Endometrial microvascular endothelial cells (primary cell): Measurements from ENCODE around the gene WDR62. TPM values are rescaled to one million over a fixed set of nuclear protein-coding genes. Genes with fewer than 3 reads are reported as not detected.
"Not testable (repeated sequence)": the region's sequence is repeated elsewhere in the genome, so short reads cannot be mapped to it uniquely, and the experiment has no call there.

Experiments
- in situ Hi-C: cut with HindIII; loops from 2 replicates; pipeline ENCODE4 v1.10.0; 2017; ENCODE audit warnings: low sequenced_read_pairs, low pct_unique_long_range_greater_than_20kb; ENCODE audit errors: inconsistent ontology term
- total RNA-seq: library from RNA; depleted of rRNA; stranded (reverse); fragments of >200 nt; gene quantifications from one replicate; pipeline ENCODE4 v1.2.3, GENCODE V29; 2015; ENCODE audit errors: inconsistent ontology term

WDR62 gene
- total RNA-seq, 1 donor from 2014 or later, result 11.5 TPM

DNA sequence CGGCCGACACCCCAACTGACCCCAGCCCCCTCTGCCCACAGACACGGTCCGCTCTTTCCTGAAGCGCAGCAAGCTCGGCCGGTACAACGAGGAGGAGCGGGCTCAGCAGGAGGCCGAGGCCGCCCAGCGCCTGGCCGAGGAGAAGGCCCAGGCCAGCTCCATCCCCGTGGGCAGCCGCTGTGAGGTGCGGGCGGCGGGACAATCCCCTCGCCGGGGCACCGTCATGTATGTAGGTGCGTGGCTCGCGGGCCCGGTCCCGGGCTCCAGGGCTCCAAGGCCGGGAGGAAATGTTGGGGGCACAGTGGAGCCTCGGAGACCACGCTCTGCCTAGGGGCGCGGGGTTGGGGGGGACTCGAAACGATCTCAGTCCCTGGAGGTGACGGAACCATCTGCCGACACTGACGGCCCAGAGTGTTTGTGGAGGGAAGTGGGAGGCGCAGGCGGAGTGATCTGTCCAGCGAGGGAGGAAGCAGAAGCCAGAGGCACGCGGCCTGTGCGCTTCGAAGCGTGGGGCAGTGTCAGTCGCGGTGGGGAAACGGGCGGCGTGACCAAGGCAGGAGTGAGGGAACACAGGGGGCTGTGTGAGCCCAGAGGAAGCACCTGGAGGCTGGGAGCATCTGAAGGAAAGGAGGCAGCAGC lies 66.9 kb downstream of the WDR62 start:
- in situ Hi-C loops, result no loop called here

DNA sequence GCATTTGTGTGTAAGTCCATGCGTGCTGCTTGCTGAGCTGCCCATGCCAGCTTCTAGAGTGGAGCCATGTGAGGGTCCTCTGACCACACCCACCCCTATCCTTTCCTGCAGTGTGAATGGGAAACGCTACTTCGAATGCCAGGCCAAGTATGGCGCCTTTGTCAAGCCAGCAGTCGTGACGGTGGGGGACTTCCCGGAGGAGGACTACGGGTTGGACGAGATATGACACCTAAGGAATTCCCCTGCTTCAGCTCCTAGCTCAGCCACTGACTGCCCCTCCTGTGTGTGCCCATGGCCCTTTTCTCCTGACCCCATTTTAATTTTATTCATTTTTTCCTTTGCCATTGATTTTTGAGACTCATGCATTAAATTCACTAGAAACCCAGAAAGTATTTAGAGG lies 70.9 kb downstream of the WDR62 start:
- in situ Hi-C loops, result no loop called here

DNA sequence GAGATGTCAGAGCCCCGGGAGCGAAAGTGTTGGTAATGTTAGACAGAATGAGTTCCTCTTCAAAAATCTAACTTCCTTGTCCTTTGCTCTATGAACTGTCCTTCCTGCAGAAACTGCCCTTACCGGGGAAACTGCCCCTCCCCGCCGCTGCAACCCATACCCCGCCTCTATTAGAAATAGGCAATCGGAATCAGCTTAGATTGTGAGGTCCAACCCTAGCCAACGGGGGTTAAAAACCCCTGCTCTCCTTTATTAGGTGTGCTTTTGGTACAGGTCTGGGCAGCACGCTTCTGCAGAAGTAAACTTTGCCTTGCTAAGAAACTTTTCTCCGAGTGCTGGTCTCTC lies 73.7 kb downstream of the WDR62 start:
- in situ Hi-C loops, result no loop called here

DNA sequence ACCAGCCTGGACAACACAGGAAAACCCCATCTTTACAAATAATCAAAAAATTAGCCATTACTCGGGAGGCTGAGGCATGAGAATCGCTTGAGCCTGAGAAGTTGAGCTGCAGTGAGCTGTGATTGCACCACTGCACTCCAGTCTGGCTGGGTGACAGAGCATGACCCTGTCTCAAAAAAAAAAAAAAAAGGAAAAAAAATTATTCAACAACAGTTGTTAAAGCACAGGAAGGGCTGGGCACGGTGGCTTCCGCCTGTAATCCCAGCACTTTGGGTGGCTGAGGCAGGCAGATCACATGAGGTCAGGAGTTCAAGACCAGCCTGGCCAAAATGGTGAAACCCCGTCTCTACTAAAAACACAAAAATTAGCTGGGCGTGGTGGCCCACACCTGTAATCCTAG lies 76.5 kb downstream of the WDR62 start:
- in situ Hi-C loops, result not testable (repeated sequence)

DNA sequence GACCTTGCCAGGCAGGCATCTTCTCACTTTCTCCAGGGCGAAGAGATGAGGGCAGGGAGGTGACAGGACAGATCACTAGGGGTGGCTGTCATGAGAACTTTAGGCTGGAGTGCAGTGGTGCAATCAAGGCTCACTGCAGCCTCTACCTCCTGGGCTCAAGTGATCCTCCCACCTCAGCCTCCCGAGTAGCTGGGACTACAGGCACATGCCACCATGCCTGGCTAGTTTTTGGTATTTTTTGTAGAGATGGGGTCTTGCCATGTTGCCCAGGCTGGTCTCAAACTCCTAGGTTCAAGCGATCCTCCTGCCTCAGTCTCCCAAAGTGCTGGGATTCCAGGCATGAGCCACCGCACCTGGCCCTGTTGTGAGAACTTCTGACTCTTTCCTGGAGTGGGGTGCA lies 80.2 kb downstream of the WDR62 start:
- in situ Hi-C loops, result not testable (repeated sequence)

DNA sequence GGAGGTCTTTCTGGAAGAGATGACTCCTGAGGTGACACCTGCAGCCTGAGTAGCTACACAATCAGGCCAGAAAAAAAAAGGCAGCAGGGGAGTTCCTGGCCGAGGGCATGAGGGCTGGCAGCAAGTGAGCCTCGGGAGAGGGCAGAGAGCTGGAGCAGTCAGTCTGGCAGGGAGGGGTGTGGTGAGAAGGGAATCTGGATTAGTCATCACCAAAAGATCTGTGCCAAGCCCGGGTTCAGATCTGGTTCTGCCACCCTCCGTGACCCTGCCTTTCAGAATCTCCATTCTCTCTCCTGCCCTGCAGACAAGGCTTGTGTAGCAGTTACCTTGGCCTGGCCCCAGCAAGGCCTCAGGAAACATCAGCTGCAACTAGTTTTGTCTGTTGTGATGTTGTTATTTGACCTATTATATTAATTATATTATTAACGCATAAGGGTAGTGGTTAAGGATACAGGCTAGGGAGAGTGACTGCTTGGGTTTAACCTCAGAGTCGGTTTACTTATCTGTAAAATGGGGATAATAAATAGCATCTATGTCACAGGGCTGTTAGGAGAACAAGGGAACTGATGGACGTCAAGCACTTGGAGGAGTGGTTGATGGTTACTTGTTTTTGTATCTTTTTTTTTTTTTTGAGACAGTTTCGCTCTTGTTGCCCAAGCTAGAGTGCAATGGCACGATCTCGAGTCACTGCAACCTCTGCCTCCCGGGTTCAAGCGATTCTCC lies 82.4 kb downstream of the WDR62 start:
- in situ Hi-C loops, result no loop called here

DNA sequence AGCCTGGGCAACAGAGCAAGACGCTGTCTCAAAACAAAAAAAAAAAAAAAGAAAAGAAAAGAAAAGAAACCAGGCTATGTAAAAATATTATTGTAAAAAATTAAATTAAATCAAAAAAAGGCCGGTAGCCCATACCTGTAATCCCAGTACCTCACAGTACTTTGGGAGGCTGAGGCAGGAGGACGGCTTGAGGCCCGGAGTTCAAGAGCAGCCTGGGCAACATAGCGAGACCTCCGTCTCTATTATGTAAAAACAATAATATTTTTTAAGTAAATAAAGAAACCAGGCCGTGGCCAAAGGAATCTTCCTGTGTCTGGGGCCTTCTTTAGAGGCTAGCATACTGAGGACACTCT lies 84.4 kb downstream of the WDR62 start:
- in situ Hi-C loops, result no loop called here

DNA sequence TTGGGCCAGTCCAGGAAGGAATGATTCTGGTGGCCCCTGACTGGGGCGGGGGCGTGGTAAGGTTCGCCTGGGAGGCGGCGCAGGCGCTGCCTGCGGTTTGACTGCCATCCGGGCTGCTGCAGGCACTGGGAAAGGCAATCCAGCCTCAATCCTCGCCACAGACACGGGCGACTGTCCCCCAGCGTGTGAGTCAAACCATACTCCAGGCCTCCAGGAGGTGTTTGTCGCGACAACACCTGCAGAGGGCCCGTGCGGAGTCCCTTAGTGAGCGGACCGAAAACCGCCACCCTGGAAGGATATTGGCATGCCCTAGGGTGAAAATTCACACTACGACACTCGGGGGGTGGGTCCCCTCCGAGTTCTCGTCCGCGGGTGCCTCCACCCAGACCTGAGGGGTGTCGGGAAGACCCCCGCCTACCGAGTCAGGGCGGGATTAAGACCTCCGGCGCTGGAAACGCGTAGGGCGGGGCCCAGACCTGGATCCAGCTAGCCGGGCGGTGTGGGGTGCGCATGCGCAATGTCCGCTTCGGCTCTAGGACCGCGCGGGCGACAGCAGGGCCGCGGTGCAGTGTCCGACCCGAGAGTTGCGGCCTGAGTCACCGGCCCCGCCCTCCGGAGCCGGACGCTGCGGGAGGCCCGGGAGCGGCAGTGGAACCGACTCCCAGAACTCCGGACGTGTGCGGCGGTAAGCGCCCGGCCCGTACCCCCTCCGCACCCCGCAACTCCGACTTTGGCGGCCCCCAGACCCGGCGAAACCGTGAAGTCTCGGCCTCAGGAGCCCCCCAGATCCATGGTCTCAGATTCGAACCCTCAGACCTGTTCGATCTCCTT lies 85.0 kb downstream of the WDR62 start, which contains the start of gene CAPNS1:
CAPNS1 (plus strand) TSS at position 594 of the 831 bp plus-strand sequence. CDS start 946 bp downstream, outside the sequence.
- in situ Hi-C loops, result no loop called here

DNA sequence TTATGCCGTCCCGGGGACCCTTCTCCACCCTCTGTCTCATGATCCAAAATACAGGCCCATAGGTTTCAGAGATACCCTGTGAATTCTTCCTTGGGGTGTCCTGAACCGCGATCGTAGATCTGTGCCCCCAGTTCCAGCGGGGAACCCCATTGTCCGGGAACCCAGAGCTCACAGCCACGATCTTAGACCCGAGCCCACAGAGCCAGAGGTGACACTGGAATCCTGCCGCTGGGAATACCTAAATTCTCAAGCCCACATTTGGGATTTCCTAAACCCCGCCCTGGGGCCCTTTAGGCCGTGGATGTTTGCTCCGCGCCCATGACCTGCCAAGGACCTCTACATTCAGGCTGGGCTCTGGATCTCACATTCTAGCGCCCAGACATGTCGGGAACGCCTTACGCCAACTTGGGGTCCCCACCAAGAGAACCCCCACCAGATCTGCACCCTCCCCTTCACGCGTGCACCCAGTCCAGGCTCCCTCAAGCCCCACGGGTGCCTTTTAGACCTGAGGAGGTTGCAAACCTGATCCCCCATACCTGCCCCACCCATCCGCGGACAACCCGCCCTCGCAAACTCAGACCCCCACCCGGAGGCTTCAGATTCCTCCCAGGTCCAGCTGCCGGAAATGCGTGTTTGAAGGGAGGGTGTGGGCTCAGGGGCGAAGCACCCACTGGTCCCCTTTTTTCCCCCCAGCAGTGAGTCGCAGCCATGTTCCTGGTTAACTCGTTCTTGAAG lies 85.8 kb downstream of the WDR62 start:
- in situ Hi-C loops, result no loop called here

DNA sequence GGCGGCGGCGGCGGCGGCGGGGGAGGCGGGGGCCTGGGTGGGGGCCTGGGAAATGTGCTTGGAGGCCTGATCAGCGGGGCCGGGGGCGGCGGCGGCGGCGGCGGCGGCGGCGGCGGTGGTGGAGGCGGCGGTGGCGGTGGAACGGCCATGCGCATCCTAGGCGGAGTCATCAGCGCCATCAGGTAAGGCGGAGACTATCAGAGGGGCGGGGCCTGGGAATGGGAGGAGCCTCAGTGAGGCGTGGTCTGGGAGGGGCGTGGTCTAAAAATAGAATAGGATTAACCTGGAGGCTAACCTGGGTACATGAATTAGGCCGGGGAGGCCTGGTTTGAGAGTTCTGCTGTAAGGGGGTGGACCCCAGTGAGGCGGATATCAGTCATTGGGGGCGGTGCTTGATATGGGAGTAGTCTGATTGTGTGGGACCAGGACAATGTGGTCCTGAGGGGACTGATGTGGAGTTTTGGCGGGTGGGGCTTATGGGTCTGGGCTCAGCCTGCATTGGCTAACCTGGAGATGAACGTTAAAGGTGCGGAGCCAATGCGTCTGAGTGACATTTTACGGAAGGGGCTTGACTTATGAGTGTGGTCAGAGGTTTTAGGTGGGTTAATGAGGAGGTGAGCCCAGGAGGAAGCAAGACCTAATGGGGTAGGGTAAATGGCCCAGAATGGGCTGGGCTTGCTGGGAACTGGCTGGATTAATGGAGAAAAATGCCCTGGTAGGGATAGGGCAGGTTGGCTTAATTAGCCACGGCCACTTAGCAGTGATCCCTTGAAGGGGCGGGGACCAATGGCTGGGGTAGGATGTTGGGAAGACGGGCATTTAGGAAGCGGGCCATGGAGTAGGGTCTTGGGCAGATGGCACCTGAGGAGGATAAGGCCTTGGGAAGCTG lies 86.6 kb downstream of the WDR62 start:
- in situ Hi-C loops, result no loop called here

DNA sequence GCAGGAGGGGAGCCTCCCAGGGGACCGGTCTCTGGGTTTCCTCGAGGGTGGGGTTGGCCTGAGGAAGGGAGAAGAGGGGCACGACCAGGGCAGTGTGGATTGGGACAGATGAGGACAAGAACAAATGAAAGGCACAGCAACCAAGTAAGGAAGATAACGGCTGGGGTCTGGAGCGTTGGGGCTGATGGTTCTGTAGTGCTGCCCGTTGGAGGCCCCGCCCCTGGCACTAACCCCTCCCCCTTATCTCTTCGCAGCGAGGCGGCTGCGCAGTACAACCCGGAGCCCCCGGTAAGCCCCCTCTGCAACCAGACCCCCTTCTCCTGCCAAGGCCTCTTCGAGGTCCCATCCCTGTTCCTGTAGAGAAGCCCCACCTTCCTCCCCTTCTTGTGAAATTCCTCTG lies 87.3 kb downstream of the WDR62 start:
- in situ Hi-C loops, result no loop called here

DNA sequence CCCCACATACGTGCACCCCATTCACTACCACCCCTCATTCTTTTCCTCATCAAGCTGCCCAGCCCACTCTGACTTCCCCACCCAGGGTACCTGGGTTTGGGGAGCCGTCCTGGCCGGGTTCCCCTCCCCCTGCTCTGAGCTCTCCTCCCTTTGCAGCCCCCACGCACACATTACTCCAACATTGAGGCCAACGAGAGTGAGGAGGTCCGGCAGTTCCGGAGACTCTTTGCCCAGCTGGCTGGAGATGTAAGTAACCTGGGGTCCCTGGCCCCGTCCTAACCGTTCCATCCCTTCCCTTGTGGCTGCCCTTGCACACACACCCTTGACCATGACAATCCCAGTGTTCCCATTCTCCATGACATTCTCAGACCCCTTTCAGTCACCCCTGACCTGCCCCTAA lies 87.8 kb downstream of the WDR62 start:
- in situ Hi-C loops, result no loop called here

DNA sequence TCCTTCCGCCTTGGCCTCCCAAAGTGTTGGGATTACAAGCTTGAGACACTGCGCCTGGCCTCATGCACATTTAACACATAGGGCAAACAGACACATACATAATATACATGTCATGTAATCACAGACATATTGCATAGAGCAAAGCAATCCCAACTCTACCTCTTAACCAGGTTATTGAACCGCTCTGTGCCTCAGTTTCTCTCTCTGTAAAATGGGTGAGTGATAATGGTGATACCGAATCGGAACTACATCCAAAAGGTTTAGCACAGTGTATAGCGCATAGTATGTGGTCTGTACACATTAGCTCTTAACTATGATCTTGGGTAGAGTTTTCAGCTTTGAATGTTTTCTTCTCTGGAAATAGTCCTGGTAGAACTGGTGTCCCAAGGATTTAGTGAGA lies 89.9 kb downstream of the WDR62 start:
- in situ Hi-C loops, result no loop called here

DNA sequence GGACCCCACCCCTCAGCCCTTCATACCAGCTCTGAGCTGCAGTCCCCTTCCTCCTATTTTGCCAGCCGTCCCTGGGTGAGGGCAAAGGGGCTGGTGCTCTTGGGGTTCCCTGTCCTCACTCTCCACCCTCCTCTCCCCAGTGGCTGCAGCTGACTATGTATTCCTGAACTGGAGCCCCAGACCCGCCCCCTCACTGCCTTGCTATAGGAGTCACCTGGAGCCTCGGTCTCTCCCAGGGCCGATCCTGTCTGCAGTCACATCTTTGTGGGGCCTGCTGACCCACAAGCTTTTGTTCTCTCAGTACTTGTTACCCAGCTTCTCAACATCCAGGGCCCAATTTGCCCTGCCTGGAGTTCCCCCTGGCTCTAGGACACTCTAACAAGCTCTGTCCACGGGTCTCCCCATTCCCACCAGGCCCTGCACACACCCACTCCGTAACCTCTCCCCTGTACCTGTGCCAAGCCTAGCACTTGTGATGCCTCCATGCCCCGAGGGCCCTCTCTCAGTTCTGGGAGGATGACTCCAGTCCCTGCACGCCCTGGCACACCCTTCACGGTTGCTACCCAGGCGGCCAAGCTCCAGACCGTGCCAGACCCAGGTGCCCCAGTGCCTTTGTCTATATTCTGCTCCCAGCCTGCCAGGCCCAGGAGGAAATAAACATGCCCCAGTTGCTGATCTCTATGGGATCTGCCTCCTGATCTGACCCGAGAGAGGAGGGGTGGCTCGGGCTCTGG lies 95.1 kb downstream of the WDR62 start:
- in situ Hi-C loops, result no loop called here

DNA sequence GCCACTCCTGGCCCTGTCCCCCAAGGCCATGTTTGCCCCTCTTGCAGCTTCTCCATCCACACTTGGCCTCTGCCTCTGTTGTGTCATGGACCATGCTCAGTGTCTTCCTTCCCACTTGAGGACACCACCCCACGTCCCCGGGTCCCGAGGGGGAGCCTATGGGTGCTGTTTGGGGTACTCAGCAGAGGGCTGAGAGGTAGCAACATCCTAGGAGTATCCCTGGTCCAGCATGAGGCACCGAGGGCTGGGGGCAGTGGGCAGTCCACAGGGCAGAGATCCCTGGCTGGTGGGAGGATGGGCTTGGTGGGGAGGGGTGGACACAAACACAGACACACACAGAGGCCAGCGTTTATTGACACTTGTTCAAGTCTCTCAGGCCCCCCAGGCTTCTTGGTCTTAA lies 95.9 kb downstream of the WDR62 start:
- in situ Hi-C loops, result no loop called here

DNA sequence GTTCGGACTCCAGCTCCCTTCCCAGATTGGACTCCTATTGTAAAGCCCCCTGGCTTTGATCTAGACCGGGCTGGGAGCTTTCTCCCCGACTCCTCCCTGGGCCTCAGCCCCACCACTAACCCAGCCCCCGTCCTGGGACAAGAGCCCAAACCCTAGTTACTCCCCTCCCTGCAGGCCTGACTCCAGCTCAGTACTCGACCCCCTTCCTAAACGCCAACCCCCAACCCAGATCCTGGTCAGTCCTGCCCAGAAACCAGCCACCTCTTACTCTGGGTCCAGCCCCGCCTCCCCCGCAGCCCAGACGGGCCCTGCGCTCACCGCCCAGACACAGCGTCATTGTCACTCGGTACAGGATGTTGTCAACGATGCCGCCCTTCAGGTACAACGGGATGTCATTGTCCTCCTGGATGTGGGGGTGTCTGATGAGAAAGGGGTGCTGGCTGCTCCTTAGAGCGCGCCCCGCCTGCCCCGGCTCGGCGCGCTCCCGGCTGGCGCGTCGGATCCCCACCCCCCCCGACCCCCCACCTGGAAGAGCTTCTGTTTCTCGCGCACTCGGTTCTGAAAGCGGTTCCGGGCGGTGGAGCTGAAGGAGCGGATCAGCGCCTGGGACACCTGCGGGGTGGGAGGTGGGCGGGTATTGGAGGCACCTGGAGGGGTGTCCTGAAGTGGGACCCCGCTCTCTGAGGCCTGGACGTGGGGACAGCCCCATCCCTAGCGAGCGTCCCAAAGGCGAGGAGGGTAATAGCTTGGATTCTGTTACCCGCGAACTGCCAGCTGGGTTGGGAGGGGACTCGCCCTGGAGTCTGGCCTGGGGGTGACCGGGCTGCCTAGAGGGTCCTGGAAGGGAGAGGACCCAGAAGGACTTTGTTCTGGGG lies 96.7 kb downstream of the WDR62 start:
- in situ Hi-C loops, result no loop called here

DNA sequence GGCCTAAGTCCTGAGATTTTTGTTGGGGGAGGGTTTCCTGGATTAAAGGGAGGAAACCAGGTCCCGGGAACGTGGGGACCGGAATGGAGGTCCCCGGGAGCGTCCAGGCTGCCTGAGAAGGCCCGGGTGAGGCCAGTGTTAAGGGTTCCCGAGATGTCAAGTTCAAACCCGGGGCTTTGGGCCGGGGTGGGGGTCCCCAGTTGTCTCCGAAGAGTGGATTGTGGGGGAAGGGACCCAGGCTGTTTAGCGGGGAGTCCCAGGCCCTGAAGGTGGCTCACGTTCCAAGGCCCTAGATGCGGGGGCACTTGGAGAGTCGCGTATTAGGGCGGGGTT lies 97.3 kb downstream of the WDR62 start:
- in situ Hi-C loops, result no loop called here
